Spinal cord (tissue), 10 donors: ENCODE measurements around the gene DTD2. TPM values are rescaled to one million over a fixed set of nuclear protein-coding genes. Genes with fewer than 3 reads are reported as not detected.
"Not testable (repeated sequence)": the region's sequence is repeated elsewhere in the genome, so short reads cannot be mapped to it uniquely, and the experiment has no call there.

ENCODE experiments used
- DNase-seq, 6 donors: peaks; one replicate each; pipeline versions ENCODE4 v3.0.0 to v3.0.0-alpha.2; 2013 to 2015; ENCODE audit warnings: low spot score in 6 of 6, low read depth in 4 of 6
- H3K27ac ChIP-seq: one replicate; pipeline ENCODE4 v1.5.1; 2013; ENCODE audit warnings: low read depth, low read length, control low read depth
- H3K27me3 ChIP-seq: one replicate; pipeline ENCODE4 v1.6.1; 2013; ENCODE audit warnings: low read length; ENCODE audit not compliant: control insufficient read depth, insufficient read depth
- H3K36me3 ChIP-seq: one replicate; pipeline ENCODE4 v1.6.1; 2013; ENCODE audit warnings: low read length; ENCODE audit not compliant: control insufficient read depth, insufficient read depth
- H3K4me1 ChIP-seq: one replicate; pipeline ENCODE4 v1.6.1; 2013; ENCODE audit warnings: low read length; ENCODE audit not compliant: control insufficient read depth, insufficient read depth
- H3K4me3 ChIP-seq: one replicate; pipeline ENCODE4 v1.5.1; 2013; ENCODE audit warnings: low read depth, low read length, control low read depth
- H3K9me3 ChIP-seq: one replicate; pipeline ENCODE4 v1.6.1; 2013; ENCODE audit warnings: low read length; ENCODE audit not compliant: control insufficient read depth, insufficient read depth
- WGBS: methylation state at CpG from one replicate; pipeline ENCODE4 v1.1.5; 2013; ENCODE audit warnings: missing lambda C conversion rate; ENCODE audit not compliant: insufficient coverage; 5-methylcytosine and 5-hydroxymethylcytosine counted together
- polyA plus RNA-seq, 2 donors: library from polyadenylated mRNA; unstranded; fragments of 120-200 nt; gene quantifications; one replicate each; pipeline ENCODE4 v1.2.1, GENCODE V29; 2013; ENCODE audit not compliant: insufficient read length in 2 of 2
- total RNA-seq, 2 donors: library from RNA; depleted of rRNA in 1 of 2; stranded (reverse); fragments of 120-200 nt in 1 of 2; fragments of >200 nt in 1 of 2; gene quantifications; one replicate each; pipeline versions ENCODE4 v1.2.3 to v1.2.4, GENCODE V29; 2013 to 2014
- donor health status: healthy.

DTD2 gene
- total and polyA plus RNA-seq, 4 donors, result 26.0 to 62.5 (median 33.3) TPM

- Histone ChIP-seq H3K36me3 (no peaks in the 10 kb centered on the region), H3K27ac (peak overlapping the region; percentile 52), H3K27me3 (no peaks in the 10 kb centered on the region), H3K4me1 (peaks cover 4% of the 10 kb centered on the region), H3K4me3 (no peak overlapping the region), H3K9me3 (no peaks in the 10 kb centered on the region)
- no CpG with 5 or more reads among the region's 3 CpGs for WGBS
- peak in 2 of 6 donors; percentile 24 to 29 for DNase-seq
Measured at GRCh38 chr14:31479027-31479426, 21.7 kb upstream of the DTD2 start.

- no peak overlapping the region for H3K27ac ChIP-seq
- H3K4me3 ChIP-seq, result no peak overlapping the region
- no peaks in the 10 kb centered on the region for H3K9me3 ChIP-seq
- 97% methylated on average over 6 of the region's 6 CpGs for WGBS
- H3K36me3 ChIP-seq, result no peaks in the 10 kb centered on the region
- peaks cover 4% of the 10 kb centered on the region for H3K4me1 ChIP-seq
- no peak for DNase-seq
- no peaks in the 10 kb centered on the region for H3K27me3 ChIP-seq
Measured at GRCh38 chr14:31477248-31477647, 19.9 kb upstream of the DTD2 start.

GRCh38 chr14:31476131-31476866 is 19.0 kb upstream of the DTD2 start:
- no peak overlapping the region for H3K27ac ChIP-seq
- 90% methylated on average over 2 of the region's 4 CpGs for WGBS
- no peaks in the 10 kb centered on the region for H3K36me3 ChIP-seq
- no peaks in the 10 kb centered on the region for H3K27me3 ChIP-seq
- H3K4me3 ChIP-seq, result no peak overlapping the region
- no peaks in the 10 kb centered on the region for H3K9me3 ChIP-seq
- H3K4me1 ChIP-seq, result peaks cover 4% of the 10 kb centered on the region
- DNase-seq, result peak in 1 of 6 donors; percentile 30

GRCh38 chr14:31466554-31466953 is 9.2 kb upstream of the DTD2 start:
- Histone ChIP-seq H3K36me3 (no peaks in the 10 kb centered on the region), H3K27me3 (no peaks in the 10 kb centered on the region), H3K27ac (no peak overlapping the region), H3K4me1 (no peaks in the 10 kb centered on the region), H3K4me3 (no peak overlapping the region), H3K9me3 (no peaks in the 10 kb centered on the region)
- 86% methylated on average over 4 of the region's 6 CpGs for WGBS
- DNase-seq, result no peak

- no peaks in the 10 kb centered on the region for H3K9me3 ChIP-seq
- no peaks in the 10 kb centered on the region for H3K36me3 ChIP-seq
- H3K4me3 ChIP-seq, result no peak overlapping the region
- DNase-seq, result peak in 1 of 6 donors; percentile 10
- no peaks in the 10 kb centered on the region for H3K4me1 ChIP-seq
- H3K27me3 ChIP-seq, result no peaks in the 10 kb centered on the region
- H3K27ac ChIP-seq, result no peak overlapping the region
Measured at GRCh38 chr14:31465111-31465510, 7.8 kb upstream of the DTD2 start.

- not testable (repeated sequence) for H3K4me1 ChIP-seq, DNase-seq, H3K27ac ChIP-seq, H3K36me3 ChIP-seq, H3K27me3 ChIP-seq, H3K4me3 ChIP-seq, H3K9me3 ChIP-seq
- WGBS, result no CpG with 5 or more reads among the region's 2 CpGs
Measured at GRCh38 chr14:31462450-31462849, 5.1 kb upstream of the DTD2 start.

GRCh38 chr14:31461545-31461944 is 4.2 kb upstream of the DTD2 start:
- no peaks in the 10 kb centered on the region for H3K27me3 ChIP-seq
- H3K36me3 ChIP-seq, result no peaks in the 10 kb centered on the region
- no peak for DNase-seq
- no peaks in the 10 kb centered on the region for H3K9me3 ChIP-seq
- 96% methylated on average over 3 of the region's 3 CpGs for WGBS
- H3K27ac ChIP-seq, result no peak overlapping the region
- no peak overlapping the region for H3K4me3 ChIP-seq
- H3K4me1 ChIP-seq, result no peaks in the 10 kb centered on the region

- H3K27me3 ChIP-seq, result no peaks in the 10 kb centered on the region
- peak overlapping the region; percentile 79 for H3K4me3 ChIP-seq
- H3K4me1 ChIP-seq, result peaks cover 4% of the 10 kb centered on the region
- WGBS, result 20% methylated on average over 1 of the region's 11 CpGs
- H3K36me3 ChIP-seq, result no peaks in the 10 kb centered on the region
- H3K9me3 ChIP-seq, result no peaks in the 10 kb centered on the region
- H3K27ac ChIP-seq, result peak overlapping the region; percentile 94
- peak in 4 of 6 donors; percentile 12 to 77 (median 47) for DNase-seq
Measured at GRCh38 chr14:31457665-31458659, 656 bp upstream of the DTD2 start.

GRCh38 chr14:31449971-31450610 is 7.2 kb downstream of the DTD2 start:
- H3K4me3 ChIP-seq, result no peak overlapping the region
- no peaks in the 10 kb centered on the region for H3K27me3 ChIP-seq
- H3K36me3 ChIP-seq, result peaks cover 5% of the 10 kb centered on the region
- DNase-seq, result peak in 3 of 6 donors; percentile 20 to 68 (median 61)
- H3K9me3 ChIP-seq, result no peaks in the 10 kb centered on the region
- no peak overlapping the region for H3K27ac ChIP-seq
- no CpG with 5 or more reads among the region's 2 CpGs for WGBS
- H3K4me1 ChIP-seq, result no peaks in the 10 kb centered on the region
